Mammary epithelial cell (primary cell): ENCODE measurements around the gene EEF2.

Experiments used
- CTCF ChIP-seq, 2 donors: IDR thresholded peaks in 1 of 2; conservative IDR thresholded peaks in 1 of 2; 2 replicates each; pipeline ENCODE4 v1.5.1; 2011 to 2012; ENCODE audit warnings: inconsistent platforms in 2 of 2, low read length in 2 of 2, mild to moderate bottlenecking in 2 of 2, control low read depth in 1 of 2, low read depth in 1 of 2; ENCODE audit not compliant: insufficient read depth in 1 of 2; ENCODE audit errors: extremely low read depth in 1 of 2
- EZH2 ChIP-seq: IDR thresholded peaks from 2 replicates; pipeline ENCODE4 v1.6.1; 2012; ENCODE audit warnings: low read length, inconsistent platforms, borderline replicate concordance

- TF ChIP-seq CTCF (conservative IDR thresholded peaks at IDR 0.05 in 1 of 2, IDR thresholded peaks at IDR 0.05 in 1 of 2; ENCODE audit: extremely low read depth in 1 of 2, insufficient read depth in 1 of 2, low read depth in 1 of 2, low read length in 2 of 2) (no peak), EZH2 (no peak)
These were observed 8.6 kb downstream of the EEF2 start for GRCh38 chr19:3976495-3977241.
